Panc1 (cell line): Measurements from ENCODE around the gene FXYD7. TPM values are rescaled to one million over a fixed set of nuclear protein-coding genes. Genes with fewer than 3 reads are reported as not detected.

Experiments used
- ATAC-seq: fragments of 200-7000 bp; cut with Tn5 transposase; 2 replicates; pipeline ENCODE4 v1.9.1; 2020; ENCODE audit warnings: mild to moderate bottlenecking, moderate library complexity
- BruUV-seq: library from RNA; stranded (reverse); fragments of 400-500 nt; replicated peaks from 2 replicates; lab custom pipeline; 2021; lab: Mats Ljungman, UMichigan
- CTCF ChIA-PET: fragments of 300-600 bp; sonication (Branson Sonifier 250); formaldehyde crosslinking; loops from one replicate; lab custom pipeline; 2022; ENCODE audit warnings: antibody characterized with exemption; lab: Charles Lee
- POLR2A ChIA-PET: fragments of 300-600 bp; sonication (Branson Sonifier 250); formaldehyde crosslinking; loops from one replicate; lab custom pipeline; 2022; ENCODE audit warnings: antibody characterized with exemption; lab: Charles Lee
- DNase-seq: peaks from one replicate; pipeline ENCODE4 v3.0.0-alpha.2; 2010; ENCODE audit warnings: low read depth, low spot score
- H3K27ac ChIP-seq: 2 replicates; pipeline ENCODE4 v1.5.1; 2011; ENCODE audit warnings: mild to moderate bottlenecking, low read length, inconsistent platforms
- H3K27me3 ChIP-seq: fragments of 200-500 bp; sonication (Bioruptor generic); 2 replicates; pipeline ENCODE4 v1.6.0; 2014; ENCODE audit warnings: low read length, inconsistent platforms; ENCODE audit not compliant: control insufficient read depth, insufficient read depth
- H3K36me3 ChIP-seq: fragments of 200-500 bp; sonication (Bioruptor generic); 2 replicates; pipeline ENCODE4 v1.5.1; 2014; ENCODE audit warnings: inconsistent platforms, mild to moderate bottlenecking, low read length, moderate library complexity; ENCODE audit not compliant: control insufficient read depth, insufficient read depth
- H3K4me1 ChIP-seq: 2 replicates; pipeline ENCODE4 v1.5.1; 2011; ENCODE audit warnings: inconsistent platforms, mild to moderate bottlenecking, low read length, moderate library complexity; ENCODE audit not compliant: control insufficient read depth, insufficient read depth
- H3K4me3 ChIP-seq, 2 experiments: 2 replicates each; pipeline ENCODE4 v1.5.1; 2011 to 2012; ENCODE audit warnings: low read depth in 2 of 2, low read length in 2 of 2, mild to moderate bottlenecking in 2 of 2, inconsistent platforms in 1 of 2, moderate library complexity in 1 of 2
- H3K9me3 ChIP-seq: fragments of 200-500 bp; sonication (Bioruptor generic); 2 replicates; pipeline ENCODE4 v1.5.1; 2014; ENCODE audit warnings: low read depth, mild to moderate bottlenecking, inconsistent platforms, low read length, moderate library complexity; ENCODE audit not compliant: control insufficient read depth, insufficient read depth
- POLR2AphosphoS5 ChIP-seq: IDR thresholded peaks from 2 replicates; pipeline ENCODE4 v1.6.1; 2012; ENCODE audit warnings: mild to moderate bottlenecking, low read depth, low read length, moderate library complexity
- SIN3A ChIP-seq: IDR thresholded peaks from 2 replicates; pipeline ENCODE4 v1.6.1; 2012; ENCODE audit warnings: low read depth, mild to moderate bottlenecking, low read length, moderate library complexity, borderline replicate concordance; ENCODE audit not compliant: insufficient read depth
- TCF7L2 ChIP-seq: IDR thresholded peaks from 2 replicates; pipeline ENCODE4 v1.6.1; 2011; ENCODE audit warnings: mild to moderate bottlenecking, low read depth, low read length, inconsistent platforms
- in situ Hi-C: cut with HindIII; loops from 2 replicates; pipeline ENCODE4 v1.10.0; 2016; ENCODE audit warnings: low sequenced_read_pairs, low pct_unique_long_range_greater_than_20kb
- intact Hi-C: fragments of 100-400 bp; cut with micrococcal nuclease; formaldehyde crosslinking; loops from one replicate; pipeline ENCODE4 v1.10.0; 2022; ENCODE audit not compliant: unreplicated experiment
- total RNA-seq: library from RNA; stranded (reverse); gene quantifications from one replicate; pipeline ENCODE4 v1.2.1, GENCODE V29; 2021; ENCODE audit not compliant: unreplicated experiment
- TF ChIP-seq, protein P1 (sequence below): fragments of 450-650 bp; IDR thresholded peaks from 2 replicates; pipeline ENCODE4 v1.5.1; 2017; ENCODE audit warnings: mild to moderate bottlenecking
- TF ChIP-seq, protein P2 (sequence below), 2 experiments: IDR thresholded peaks; 2 replicates each; pipeline ENCODE4 v1.6.1; 2011 to 2012; ENCODE audit warnings: low read depth in 2 of 2, control low read depth in 1 of 2, low read length in 1 of 2, mild to moderate bottlenecking in 1 of 2, moderate library complexity in 1 of 2; ENCODE audit not compliant: insufficient read depth in 1 of 2

Gene FXYD7
- total RNA-seq, 1 experiment from 2014 or later = not detected

- DNase-seq (no peak), ATAC-seq (no peak)
- Histone ChIP-seq H3K27me3 (0 out of 2 replicates have a peak, but pooled peaks cover 2% of the 10 kb centered on the region), H3K36me3 (no peaks in the 10 kb centered on the region), H3K4me1 (no peaks in the 10 kb centered on the region), H3K27ac (no peak overlapping the region), H3K9me3 (no peaks in the 10 kb centered on the region), H3K4me3 (no peak overlapping the region)
- ChIA-PET CTCF (no interaction called here), POLR2A (no interaction called here)
- intact Hi-C loops (no loop called here), in situ Hi-C loops (no loop called here)
- no TSS peak for BruUV-seq
- TF ChIP-seq SIN3A (no peak), POLR2AphosphoS5 (no peak), TCF7L2 (no peak)
- TF ChIP-seq, protein P1, sequence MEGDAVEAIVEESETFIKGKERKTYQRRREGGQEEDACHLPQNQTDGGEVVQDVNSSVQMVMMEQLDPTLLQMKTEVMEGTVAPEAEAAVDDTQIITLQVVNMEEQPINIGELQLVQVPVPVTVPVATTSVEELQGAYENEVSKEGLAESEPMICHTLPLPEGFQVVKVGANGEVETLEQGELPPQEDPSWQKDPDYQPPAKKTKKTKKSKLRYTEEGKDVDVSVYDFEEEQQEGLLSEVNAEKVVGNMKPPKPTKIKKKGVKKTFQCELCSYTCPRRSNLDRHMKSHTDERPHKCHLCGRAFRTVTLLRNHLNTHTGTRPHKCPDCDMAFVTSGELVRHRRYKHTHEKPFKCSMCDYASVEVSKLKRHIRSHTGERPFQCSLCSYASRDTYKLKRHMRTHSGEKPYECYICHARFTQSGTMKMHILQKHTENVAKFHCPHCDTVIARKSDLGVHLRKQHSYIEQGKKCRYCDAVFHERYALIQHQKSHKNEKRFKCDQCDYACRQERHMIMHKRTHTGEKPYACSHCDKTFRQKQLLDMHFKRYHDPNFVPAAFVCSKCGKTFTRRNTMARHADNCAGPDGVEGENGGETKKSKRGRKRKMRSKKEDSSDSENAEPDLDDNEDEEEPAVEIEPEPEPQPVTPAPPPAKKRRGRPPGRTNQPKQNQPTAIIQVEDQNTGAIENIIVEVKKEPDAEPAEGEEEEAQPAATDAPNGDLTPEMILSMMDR = no peak
- TF ChIP-seq, protein P2, sequence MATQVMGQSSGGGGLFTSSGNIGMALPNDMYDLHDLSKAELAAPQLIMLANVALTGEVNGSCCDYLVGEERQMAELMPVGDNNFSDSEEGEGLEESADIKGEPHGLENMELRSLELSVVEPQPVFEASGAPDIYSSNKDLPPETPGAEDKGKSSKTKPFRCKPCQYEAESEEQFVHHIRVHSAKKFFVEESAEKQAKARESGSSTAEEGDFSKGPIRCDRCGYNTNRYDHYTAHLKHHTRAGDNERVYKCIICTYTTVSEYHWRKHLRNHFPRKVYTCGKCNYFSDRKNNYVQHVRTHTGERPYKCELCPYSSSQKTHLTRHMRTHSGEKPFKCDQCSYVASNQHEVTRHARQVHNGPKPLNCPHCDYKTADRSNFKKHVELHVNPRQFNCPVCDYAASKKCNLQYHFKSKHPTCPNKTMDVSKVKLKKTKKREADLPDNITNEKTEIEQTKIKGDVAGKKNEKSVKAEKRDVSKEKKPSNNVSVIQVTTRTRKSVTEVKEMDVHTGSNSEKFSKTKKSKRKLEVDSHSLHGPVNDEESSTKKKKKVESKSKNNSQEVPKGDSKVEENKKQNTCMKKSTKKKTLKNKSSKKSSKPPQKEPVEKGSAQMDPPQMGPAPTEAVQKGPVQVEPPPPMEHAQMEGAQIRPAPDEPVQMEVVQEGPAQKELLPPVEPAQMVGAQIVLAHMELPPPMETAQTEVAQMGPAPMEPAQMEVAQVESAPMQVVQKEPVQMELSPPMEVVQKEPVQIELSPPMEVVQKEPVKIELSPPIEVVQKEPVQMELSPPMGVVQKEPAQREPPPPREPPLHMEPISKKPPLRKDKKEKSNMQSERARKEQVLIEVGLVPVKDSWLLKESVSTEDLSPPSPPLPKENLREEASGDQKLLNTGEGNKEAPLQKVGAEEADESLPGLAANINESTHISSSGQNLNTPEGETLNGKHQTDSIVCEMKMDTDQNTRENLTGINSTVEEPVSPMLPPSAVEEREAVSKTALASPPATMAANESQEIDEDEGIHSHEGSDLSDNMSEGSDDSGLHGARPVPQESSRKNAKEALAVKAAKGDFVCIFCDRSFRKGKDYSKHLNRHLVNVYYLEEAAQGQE (IDR thresholded peaks at IDR 0.05; ENCODE audit: insufficient read depth in 1 of 2, low read depth in 2 of 2, low read length in 1 of 2) = no peak
Measured at GRCh38 chr19:35176181-35176570, 33.1 kb downstream of the FXYD7 start.

DNA sequence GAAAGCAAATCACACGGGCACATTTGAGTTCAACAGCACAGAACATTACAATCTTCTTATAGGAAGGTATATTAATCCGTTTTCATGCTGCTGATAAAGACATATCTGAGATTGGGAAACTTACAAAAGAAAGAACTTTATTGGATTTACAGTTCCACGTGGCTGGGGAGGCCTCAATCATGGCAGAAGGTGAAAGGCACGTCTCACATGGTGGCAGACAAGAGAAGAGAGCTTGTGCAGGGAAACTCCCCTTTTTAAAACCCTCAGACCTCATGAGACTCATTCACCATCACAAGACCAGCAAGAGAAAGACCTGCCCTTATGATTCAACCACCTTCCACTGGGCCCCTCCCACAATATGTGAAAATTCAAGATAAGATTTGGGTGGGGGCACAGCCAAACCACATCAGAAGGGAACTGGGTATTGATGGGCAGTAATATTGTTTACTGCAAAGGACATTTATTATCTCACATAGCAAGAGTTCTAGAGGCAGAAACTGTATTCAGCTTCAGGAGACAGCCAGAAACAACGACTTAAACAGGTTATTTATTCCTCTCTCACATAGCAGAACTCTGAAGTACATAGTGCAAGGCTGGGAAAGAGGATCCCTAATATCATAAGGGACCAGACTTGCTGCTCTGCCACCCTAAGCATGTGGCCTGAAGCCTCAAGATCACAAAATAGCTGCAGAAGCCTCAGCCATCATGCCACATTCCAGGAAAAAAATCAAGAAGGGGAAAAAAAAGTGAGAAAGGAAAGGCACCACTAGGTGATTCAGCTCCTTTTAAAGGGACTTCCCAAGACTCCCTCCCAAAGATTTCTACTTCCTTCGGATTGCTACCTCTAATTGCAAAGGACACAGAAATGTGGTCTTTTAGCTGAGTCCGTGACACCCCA is 34.6 kb downstream of the FXYD7 start:
- CTCF ChIA-PET = interaction anchor here (0.7 kb wide), 1 partner anchor 16 kb away, joined by 8 read pairs; no protein-coding TSS in a partner anchor
- Histone ChIP-seq H3K36me3 (no peaks in the 10 kb centered on the region), H3K4me1 (no peaks in the 10 kb centered on the region), H3K27ac (no peak overlapping the region), H3K4me3 (no peak overlapping the region), H3K27me3 (0 out of 2 replicates have a peak, but pooled peaks cover 2% of the 10 kb centered on the region), H3K9me3 (no peaks in the 10 kb centered on the region)
- ATAC-seq = no peak
- DNase-seq = no peak
- intact Hi-C loops = no loop called here
- in situ Hi-C loops = no loop called here
- POLR2A ChIA-PET = interaction anchor here (0.6 kb wide), 1 partner anchor 26 kb away, joined by 3 read pairs; no protein-coding TSS in a partner anchor
- no TSS peak for BruUV-seq
- TF ChIP-seq SIN3A (no peak), POLR2AphosphoS5 (no peak), TCF7L2 (no peak)
- TF ChIP-seq, protein P2 (IDR thresholded peaks at IDR 0.05; ENCODE audit: insufficient read depth in 1 of 2, low read depth in 2 of 2, low read length in 1 of 2) = no peak
- TF ChIP-seq, protein P1 = no peak
